ENCODE measurements around the gene PTGES. TPM values are rescaled to one million over a fixed set of nuclear protein-coding genes. Genes with fewer than 3 reads are reported as not detected.

The PTGES gene
- total RNA-seq, 1 experiment from 2014 or later, result 17.2 TPM

DNA sequence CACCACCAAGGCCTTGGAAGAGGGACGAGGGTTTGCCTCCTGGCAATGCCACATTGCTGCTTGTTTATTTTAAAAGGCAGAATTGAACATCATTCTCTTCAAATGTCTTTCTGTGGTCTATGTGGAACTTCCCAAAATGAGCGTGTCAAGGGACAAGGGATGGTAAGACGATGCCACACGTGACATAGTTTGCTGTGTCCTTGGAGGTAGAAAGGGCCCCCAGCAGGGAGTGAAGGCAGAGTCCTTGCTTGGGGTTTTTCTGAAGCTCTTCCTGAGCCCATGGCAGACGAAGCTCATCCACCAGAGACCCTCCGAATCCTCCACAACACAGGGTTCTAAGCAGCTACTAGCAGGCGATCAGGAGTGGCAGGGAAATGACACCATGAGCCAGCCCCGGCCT lies 59.1 kb downstream of the PTGES start:
- Histone ChIP-seq H4K20me1 (ENCODE audit: insufficient read depth) (no peaks in the 10 kb centered on the region), H3K9me3 (ENCODE audit: control insufficient read depth in 1 of 2, insufficient read depth in 1 of 2, low read depth in 1 of 2, low read length in 2 of 2) (no peaks in the 10 kb centered on the region), H3K27me3 (ENCODE audit: insufficient read depth, low read length) (no peaks in the 10 kb centered on the region), H3K4me3 (replicated peaks in 1 of 2; ENCODE audit: low read depth in 1 of 2, low read length in 2 of 2) (no peak overlapping the region), H3K9ac (ENCODE audit: low read length) (no peak overlapping the region), H3K4me1 (ENCODE audit: control insufficient read depth in 1 of 2, insufficient read depth in 2 of 2, low read length in 2 of 2) (peaks cover 32 to 43% of the 10 kb centered on the region in 2 experiments), H3K27ac (ENCODE audit: low read depth, low read length) (peak overlapping the region; percentile 13; the same call in 1 of the 2 replicates), H3K4me2 (ENCODE audit: low read length) (peak overlapping the region; percentile 67), H2AFZ (ENCODE audit: low read depth, low read length, poor library complexity, severe bottlenecking) (no peak overlapping the region), H3K79me2 (ENCODE audit: insufficient read depth, low read length) (0 out of 2 replicates have a peak, but pooled peaks cover 2% of the 10 kb centered on the region), H3K9me2 (ENCODE audit: insufficient read depth) (no peaks in the 10 kb centered on the region), H3K36me3 (ENCODE audit: control insufficient read depth in 1 of 2, insufficient read depth in 2 of 2, low read length in 2 of 2) (0 out of 4 replicates have a peak, but pooled peaks cover 0 to 3% of the 10 kb centered on the region in 2 experiments)
- TF ChIP-seq POLR2A (IDR thresholded peaks at IDR 0.05; ENCODE audit: borderline replicate concordance, extremely low read depth, insufficient read depth, insufficient read length) (no peak), YY1 (IDR thresholded peaks at IDR 0.05; ENCODE audit: extremely low read depth, insufficient replicate concordance, low read depth, low read length) (no peak), EZH2phosphoT487 (IDR thresholded peaks at IDR 0.05; ENCODE audit: borderline replicate concordance) (no peak)
- no peak for ATAC-seq
- ChIA-PET CTCF (no interaction called here), POLR2A (no interaction called here), RAD21 (ENCODE audit: low non-redundant PET in 1 of 2, low total read pairs in 2 of 2, uncharacterized antibody in 2 of 2, unreplicated experiment in 2 of 2) (no interaction called here)
- no peak for DNase-seq (ENCODE audit: low read depth, low spot score)
- intact Hi-C loops (cut with micrococcal nuclease), result no loop called here
- BruUV-seq (replicated peaks), result no TSS peak

DNA sequence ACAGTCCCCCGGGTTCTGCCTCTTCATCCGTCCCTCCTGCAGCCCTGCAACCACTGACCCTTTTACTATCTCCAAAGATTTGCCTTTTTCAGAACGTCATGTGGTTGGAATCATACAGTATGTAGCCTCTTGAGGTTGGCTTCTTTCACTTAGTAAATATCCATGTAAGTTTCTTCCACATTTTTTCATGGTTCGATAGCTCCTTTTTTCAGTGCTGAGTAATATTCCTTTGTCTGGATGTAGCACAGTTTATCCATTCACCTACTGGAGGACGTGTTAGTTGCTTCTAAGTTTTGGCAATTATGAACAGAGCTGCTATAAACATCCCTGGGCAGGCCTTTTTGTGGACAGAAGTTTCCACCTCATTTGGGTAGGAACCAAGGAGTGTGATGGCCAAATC lies 60.3 kb downstream of the PTGES start:
- Histone ChIP-seq H4K20me1 (ENCODE audit: insufficient read depth) (no peaks in the 10 kb centered on the region), H3K9me3 (ENCODE audit: control insufficient read depth in 1 of 2, insufficient read depth in 1 of 2, low read depth in 1 of 2, low read length in 2 of 2) (no peaks in the 10 kb centered on the region), H3K9me2 (ENCODE audit: insufficient read depth) (no peaks in the 10 kb centered on the region), H3K79me2 (ENCODE audit: insufficient read depth, low read length) (no peaks in the 10 kb centered on the region), H3K4me3 (replicated peaks in 1 of 2; ENCODE audit: low read depth in 1 of 2, low read length in 2 of 2) (no peak overlapping the region), H3K36me3 (ENCODE audit: control insufficient read depth in 1 of 2, insufficient read depth in 2 of 2, low read length in 2 of 2) (0 out of 4 replicates have a peak, but pooled peaks cover 0 to 3% of the 10 kb centered on the region in 2 experiments), H3K4me1 (ENCODE audit: control insufficient read depth in 1 of 2, insufficient read depth in 2 of 2, low read length in 2 of 2) (peaks cover 27 to 36% of the 10 kb centered on the region in 2 experiments), H3K27ac (ENCODE audit: low read depth, low read length) (no peak overlapping the region), H3K27me3 (ENCODE audit: insufficient read depth, low read length) (no peaks in the 10 kb centered on the region), H3K4me2 (ENCODE audit: low read length) (no peak overlapping the region), H2AFZ (ENCODE audit: low read depth, low read length, poor library complexity, severe bottlenecking) (no peak overlapping the region), H3K9ac (ENCODE audit: low read length) (no peak overlapping the region)
- ATAC-seq (no peak), DNase-seq (ENCODE audit: low read depth, low spot score) (no peak)
- intact Hi-C loops (cut with micrococcal nuclease), result no loop called here
- ChIA-PET CTCF (no interaction called here), RAD21 (ENCODE audit: low non-redundant PET in 1 of 2, low total read pairs in 2 of 2, uncharacterized antibody in 2 of 2, unreplicated experiment in 2 of 2) (no interaction called here), POLR2A (no interaction called here)
- no TSS peak for BruUV-seq (replicated peaks)
- no peak for TF ChIP-seq ZNF274 (IDR thresholded peaks at IDR 0.05; ENCODE audit: low read depth, low read length)
- TF ChIP-seq SRF (IDR thresholded peaks at IDR 0.05; ENCODE audit: low read depth), result no peak
- TF ChIP-seq POLR2AphosphoS5 (IDR thresholded peaks at IDR 0.05; ENCODE audit: low read depth, low read length), result no peak
- TF ChIP-seq EZH2phosphoT487 (IDR thresholded peaks at IDR 0.05; ENCODE audit: borderline replicate concordance), result no peak
- TF ChIP-seq, protein P1, sequence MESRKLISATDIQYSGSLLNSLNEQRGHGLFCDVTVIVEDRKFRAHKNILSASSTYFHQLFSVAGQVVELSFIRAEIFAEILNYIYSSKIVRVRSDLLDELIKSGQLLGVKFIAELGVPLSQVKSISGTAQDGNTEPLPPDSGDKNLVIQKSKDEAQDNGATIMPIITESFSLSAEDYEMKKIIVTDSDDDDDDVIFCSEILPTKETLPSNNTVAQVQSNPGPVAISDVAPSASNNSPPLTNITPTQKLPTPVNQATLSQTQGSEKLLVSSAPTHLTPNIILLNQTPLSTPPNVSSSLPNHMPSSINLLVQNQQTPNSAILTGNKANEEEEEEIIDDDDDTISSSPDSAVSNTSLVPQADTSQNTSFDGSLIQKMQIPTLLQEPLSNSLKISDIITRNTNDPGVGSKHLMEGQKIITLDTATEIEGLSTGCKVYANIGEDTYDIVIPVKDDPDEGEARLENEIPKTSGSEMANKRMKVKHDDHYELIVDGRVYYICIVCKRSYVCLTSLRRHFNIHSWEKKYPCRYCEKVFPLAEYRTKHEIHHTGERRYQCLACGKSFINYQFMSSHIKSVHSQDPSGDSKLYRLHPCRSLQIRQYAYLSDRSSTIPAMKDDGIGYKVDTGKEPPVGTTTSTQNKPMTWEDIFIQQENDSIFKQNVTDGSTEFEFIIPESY (IDR thresholded peaks at IDR 0.05; ENCODE audit: extremely low read depth, insufficient replicate concordance, low read length), result no peak
- TF ChIP-seq, protein P2, sequence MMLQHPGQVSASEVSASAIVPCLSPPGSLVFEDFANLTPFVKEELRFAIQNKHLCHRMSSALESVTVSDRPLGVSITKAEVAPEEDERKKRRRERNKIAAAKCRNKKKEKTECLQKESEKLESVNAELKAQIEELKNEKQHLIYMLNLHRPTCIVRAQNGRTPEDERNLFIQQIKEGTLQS (IDR thresholded peaks at IDR 0.05), result no peak
- TF ChIP-seq JUND (IDR thresholded peaks at IDR 0.05), result no peak
- TF ChIP-seq SP1 (IDR thresholded peaks at IDR 0.05; ENCODE audit: low read depth), result no peak
- TF ChIP-seq ELF1 (IDR thresholded peaks at IDR 0.05; ENCODE audit: borderline replicate concordance, low read depth), result no peak
- TF ChIP-seq TCF7L2 (IDR thresholded peaks at IDR 0.05; ENCODE audit: borderline replicate concordance, extremely low read depth, insufficient read depth, insufficient read length), result no peak

Measured in HCT116 (cell line).